Hepatic stellate cell (primary cell): ENCODE results near the gene PRKN.

Experiments used
- DNase-seq: peaks from one replicate; pipeline ENCODE4 v3.0.0; 2011; ENCODE audit warnings: low spot score

PRKN gene

GRCh38 chr6:162674452-162674851 lies 53.1 kb downstream of the PRKN start:
- no peak for DNase-seq

- no peak for DNase-seq
Observed at GRCh38 chr6:162671580-162672165, 55.9 kb downstream of the PRKN start.

- no peak for DNase-seq
Observed at GRCh38 chr6:162670345-162670744, 57.2 kb downstream of the PRKN start.

GRCh38 chr6:162666246-162666645 lies 61.3 kb downstream of the PRKN start:
- no peak for DNase-seq

- DNase-seq: no peak
Observed at GRCh38 chr6:162653808-162654207, 73.8 kb downstream of the PRKN start.

GRCh38 chr6:162651505-162651904 lies 76.1 kb downstream of the PRKN start:
- DNase-seq: no peak

GRCh38 chr6:162649271-162649670 lies 78.3 kb downstream of the PRKN start:
- no peak for DNase-seq

- DNase-seq: no peak
Observed at GRCh38 chr6:162644153-162644552, 83.4 kb downstream of the PRKN start.

GRCh38 chr6:162640756-162641155 lies 86.8 kb downstream of the PRKN start:
- no peak for DNase-seq

GRCh38 chr6:162639951-162640350 lies 87.6 kb downstream of the PRKN start:
- no peak for DNase-seq

- no peak for DNase-seq
Observed at GRCh38 chr6:162638931-162639574, 88.5 kb downstream of the PRKN start.

GRCh38 chr6:162637317-162637716 lies 90.2 kb downstream of the PRKN start:
- DNase-seq: no peak

- no peak for DNase-seq
Observed at GRCh38 chr6:162636167-162636566, 91.4 kb downstream of the PRKN start.

GRCh38 chr6:162631546-162631945 lies 96.0 kb downstream of the PRKN start:
- no peak for DNase-seq

GRCh38 chr6:162630069-162630468 lies 97.5 kb downstream of the PRKN start:
- DNase-seq: no peak

- no peak for DNase-seq
Observed at GRCh38 chr6:162627825-162628224, 99.7 kb downstream of the PRKN start.

GRCh38 chr6:162627362-162627761 lies 100.2 kb downstream of the PRKN start:
- DNase-seq: no peak

- no peak for DNase-seq
Observed at GRCh38 chr6:162626869-162627268, 100.7 kb downstream of the PRKN start.

GRCh38 chr6:162625846-162626540 lies 101.6 kb downstream of the PRKN start:
- DNase-seq: no peak

- no peak for DNase-seq
Observed at GRCh38 chr6:162622572-162622971, 105.0 kb downstream of the PRKN start.

- no peak for DNase-seq
Observed at GRCh38 chr6:162621246-162621645, 106.3 kb downstream of the PRKN start.

GRCh38 chr6:162620073-162620472 lies 107.5 kb downstream of the PRKN start:
- no peak for DNase-seq

GRCh38 chr6:162618448-162619002 lies 109.0 kb downstream of the PRKN start:
- DNase-seq: no peak
